Nephron (organoid): ENCODE data around the gene MICAL3.

Experiments used
- H3K27ac Mint-ChIP-seq, 3 experiments: 2 replicates each; pipeline ENCODE4 v1.8.0; 2020; ENCODE audit warnings: mixed read lengths in 3 of 3, mild to moderate bottlenecking in 2 of 3, moderate library complexity in 1 of 3
- H3K27me3 Mint-ChIP-seq: 2 replicates; pipeline ENCODE4 v1.8.0; 2021; ENCODE audit warnings: low read depth, mild to moderate bottlenecking, moderate library complexity, mixed read lengths
- H3K36me3 Mint-ChIP-seq: 2 replicates; pipeline ENCODE4 v1.8.0; 2020; ENCODE audit warnings: low read depth, mixed read lengths
- H3K4me1 Mint-ChIP-seq: 2 replicates; pipeline ENCODE4 v1.8.0; 2020; ENCODE audit warnings: mixed read lengths
- H3K4me3 Mint-ChIP-seq, 3 experiments: 2 replicates each; pipeline ENCODE4 v1.8.0; 2020; ENCODE audit warnings: mild to moderate bottlenecking in 3 of 3, mixed read lengths in 3 of 3, moderate library complexity in 2 of 3
- H3K9me3 Mint-ChIP-seq: 2 replicates; pipeline ENCODE4 v1.8.0; 2020; ENCODE audit warnings: mixed read lengths
- CTCF ChIP-seq, 3 experiments: fragments of 200-600 bp; sonication (generic); IDR thresholded peaks; one replicate each; pipeline ENCODE4 v1.5.0; 2021; ENCODE audit warnings: antibody characterized with exemption in 3 of 3; ENCODE audit not compliant: unreplicated experiment in 3 of 3

Gene MICAL3

GRCh38 chr22:17888855-17889254 is 135.5 kb downstream of the MICAL3 start:
- peak overlapping the region in 1 of 3 experiments; percentile 4 for H3K4me3 Mint-ChIP-seq
- H3K27ac Mint-ChIP-seq = peak overlapping the region; percentile 11 to 58 (median 28)
- peak in 2 of 3 experiments; percentile 32 to 42 for TF ChIP-seq CTCF (IDR thresholded peaks at IDR 0.05; ENCODE audit: unreplicated experiment in 3 of 3)
- H3K27me3 Mint-ChIP-seq = no peaks in the 10 kb centered on the region
- peaks cover 49% of the 10 kb centered on the region for H3K36me3 Mint-ChIP-seq
- no peaks in the 10 kb centered on the region for H3K9me3 Mint-ChIP-seq
- H3K4me1 Mint-ChIP-seq = peaks cover 57% of the 10 kb centered on the region

- no peak for TF ChIP-seq CTCF (IDR thresholded peaks at IDR 0.05; ENCODE audit: unreplicated experiment in 3 of 3)
- H3K27me3 Mint-ChIP-seq = no peaks in the 10 kb centered on the region
- H3K4me3 Mint-ChIP-seq = peak overlapping the region in 1 of 3 experiments; percentile 4
- peaks cover 49% of the 10 kb centered on the region for H3K36me3 Mint-ChIP-seq
- H3K27ac Mint-ChIP-seq = peak overlapping the region; percentile 11 to 58 (median 28)
- H3K4me1 Mint-ChIP-seq = peaks cover 61% of the 10 kb centered on the region
- no peaks in the 10 kb centered on the region for H3K9me3 Mint-ChIP-seq
Measured at GRCh38 chr22:17888439-17888838, 135.9 kb downstream of the MICAL3 start.

- H3K4me1 Mint-ChIP-seq = peaks cover 51% of the 10 kb centered on the region
- H3K4me3 Mint-ChIP-seq = peak overlapping the region in 1 of 3 experiments; percentile 9
- no peak for TF ChIP-seq CTCF (IDR thresholded peaks at IDR 0.05; ENCODE audit: unreplicated experiment in 3 of 3)
- H3K9me3 Mint-ChIP-seq = no peaks in the 10 kb centered on the region
- H3K27me3 Mint-ChIP-seq = no peaks in the 10 kb centered on the region
- H3K36me3 Mint-ChIP-seq = peaks cover 37% of the 10 kb centered on the region
- peak overlapping the region; percentile 47 to 58 (median 56) for H3K27ac Mint-ChIP-seq
Measured at GRCh38 chr22:17884893-17885292, 139.5 kb downstream of the MICAL3 start.

GRCh38 chr22:17884084-17884483 is 140.3 kb downstream of the MICAL3 start:
- Mint-ChIP-seq H3K27ac (peak overlapping the region in 1 of 3 experiments; percentile 48), H3K4me3 (no peak overlapping the region), H3K36me3 (peaks cover 37% of the 10 kb centered on the region), H3K4me1 (peaks cover 53% of the 10 kb centered on the region), H3K27me3 (no peaks in the 10 kb centered on the region), H3K9me3 (no peaks in the 10 kb centered on the region)
- TF ChIP-seq CTCF (IDR thresholded peaks at IDR 0.05; ENCODE audit: unreplicated experiment in 3 of 3) = no peak

GRCh38 chr22:17883356-17883755 is 141.0 kb downstream of the MICAL3 start:
- peaks cover 51% of the 10 kb centered on the region for H3K4me1 Mint-ChIP-seq
- H3K36me3 Mint-ChIP-seq = peaks cover 32% of the 10 kb centered on the region
- no peak for TF ChIP-seq CTCF (IDR thresholded peaks at IDR 0.05; ENCODE audit: unreplicated experiment in 3 of 3)
- peak overlapping the region in 1 of 3 experiments; percentile 48 for H3K27ac Mint-ChIP-seq
- H3K27me3 Mint-ChIP-seq = no peaks in the 10 kb centered on the region
- H3K9me3 Mint-ChIP-seq = no peaks in the 10 kb centered on the region
- H3K4me3 Mint-ChIP-seq = no peak overlapping the region

- H3K27me3 Mint-ChIP-seq = no peaks in the 10 kb centered on the region
- H3K4me3 Mint-ChIP-seq = no peak overlapping the region
- H3K36me3 Mint-ChIP-seq = peaks cover 28% of the 10 kb centered on the region
- H3K9me3 Mint-ChIP-seq = no peaks in the 10 kb centered on the region
- TF ChIP-seq CTCF (IDR thresholded peaks at IDR 0.05; ENCODE audit: unreplicated experiment in 3 of 3) = no peak
- H3K4me1 Mint-ChIP-seq = peaks cover 46% of the 10 kb centered on the region
- peak overlapping the region in 1 of 3 experiments; percentile 12 for H3K27ac Mint-ChIP-seq
Measured at GRCh38 chr22:17882727-17883126, 141.6 kb downstream of the MICAL3 start.
